Natural killer cell (primary cell): Measurements from ENCODE around the gene GSG1L. TPM values are rescaled to one million over a fixed set of nuclear protein-coding genes. Genes with fewer than 3 reads are reported as not detected.

Experiments
- ATAC-seq, 3 donors: fragments of 150-1000 bp in 2 of 3; fragments of 200-7000 bp in 1 of 3; cut with Tn5 transposase; 1 replicate in 1 of 3; 2 replicates in 2 of 3; pipeline ENCODE4 v1.10.0; 2021; ENCODE audit warnings: mild to moderate bottlenecking in 2 of 3, moderate library complexity in 2 of 3
- DNase-seq, 2 donors: peaks; one replicate each; pipeline versions ENCODE4 v3.0.0 to v3.0.0-alpha.2; 2013 to 2021; ENCODE audit warnings: mixed read lengths in 1 of 2
- H3K27ac ChIP-seq: one replicate; pipeline ENCODE4 v1.5.1; 2013; ENCODE audit warnings: mild to moderate bottlenecking, low read length
- H3K27me3 ChIP-seq: one replicate; pipeline ENCODE4 v1.6.1; 2013; ENCODE audit warnings: low read length; ENCODE audit not compliant: control insufficient read depth, insufficient read depth
- H3K36me3 ChIP-seq: one replicate; pipeline ENCODE4 v1.6.1; 2013; ENCODE audit warnings: low read length; ENCODE audit not compliant: control insufficient read depth, insufficient read depth
- H3K4me1 ChIP-seq: one replicate; pipeline ENCODE4 v1.6.1; 2013; ENCODE audit warnings: low read length; ENCODE audit not compliant: control insufficient read depth, insufficient read depth
- H3K4me3 ChIP-seq: one replicate; pipeline ENCODE4 v1.5.1; 2013; ENCODE audit warnings: low read length
- H3K9me3 ChIP-seq: one replicate; pipeline ENCODE4 v1.6.1; 2013; ENCODE audit warnings: low read length; ENCODE audit not compliant: control insufficient read depth, insufficient read depth
- H3K27ac Mint-ChIP-seq, 2 donors: one replicate each; pipeline ENCODE4 v1.8.0; 2022; ENCODE audit warnings: mild to moderate bottlenecking in 2 of 2, mixed read lengths in 2 of 2, moderate library complexity in 1 of 2
- H3K27me3 Mint-ChIP-seq, 2 donors: one replicate each; pipeline ENCODE4 v1.8.0; 2022; ENCODE audit warnings: low read depth in 2 of 2, mixed read lengths in 2 of 2
- H3K36me3 Mint-ChIP-seq: one replicate; pipeline ENCODE4 v1.8.0; 2022; ENCODE audit warnings: mixed read lengths
- H3K4me1 Mint-ChIP-seq, 2 donors: one replicate each; pipeline ENCODE4 v1.8.0; 2022; ENCODE audit warnings: mixed read lengths in 2 of 2
- H3K4me3 Mint-ChIP-seq: one replicate; pipeline ENCODE4 v1.8.0; 2022; ENCODE audit warnings: mild to moderate bottlenecking, moderate library complexity, mixed read lengths
- H3K9me3 Mint-ChIP-seq, 2 donors: one replicate each; pipeline ENCODE4 v1.8.0; 2022; ENCODE audit warnings: mixed read lengths in 2 of 2
- CTCF ChIP-seq: fragments of 200-600 bp; IDR thresholded peaks from one replicate; pipeline ENCODE4 v1.8.0; 2022; ENCODE audit warnings: antibody characterized with exemption
- WGBS: methylation state at CpG from one replicate; pipeline ENCODE4 v1.1.7; 2013; ENCODE audit warnings: missing lambda C conversion rate; ENCODE audit not compliant: insufficient coverage; 5-methylcytosine and 5-hydroxymethylcytosine counted together
- intact Hi-C: fragments of 100-400 bp; cut with micrococcal nuclease; formaldehyde crosslinking; loops from one replicate; pipeline ENCODE4 v1.14.2; 2022
- total RNA-seq, 4 donors: library from RNA; stranded (reverse); fragments of 120-200 nt in 1 of 4; gene quantifications; one replicate each; pipeline versions ENCODE4 v1.2.3 to v1.2.4, GENCODE V29; 2013 to 2022

GSG1L gene
- total RNA-seq, 3 donors from 2014 or later (not counting 1 experiment from before 2014, with no cell fraction given), result 0.25 TPM; not detected in 2

GRCh38 chr16:27811881-27812280, 251.6 kb downstream of the GSG1L start:
- H3K4me1 Mint-ChIP-seq, result no peaks in the 10 kb centered on the region
- H3K27me3 Mint-ChIP-seq, result peaks cover 0 to 4% of the 10 kb centered on the region in 2 donors
- TF ChIP-seq CTCF, result no peak
- H3K27ac Mint-ChIP-seq, result no peak overlapping the region
- Histone ChIP-seq H3K4me1 (no peaks in the 10 kb centered on the region), H3K4me3 (no peak overlapping the region), H3K27ac (no peak overlapping the region), H3K27me3 (no peaks in the 10 kb centered on the region), H3K9me3 (no peaks in the 10 kb centered on the region), H3K36me3 (no peaks in the 10 kb centered on the region)
- DNase-seq, result no peak
- intact Hi-C loops, result no loop called here
- WGBS, result 88% methylated on average over 3 of the region's 3 CpGs
- H3K9me3 Mint-ChIP-seq, result no peaks in the 10 kb centered on the region
- H3K36me3 Mint-ChIP-seq, result no peaks in the 10 kb centered on the region
- ATAC-seq, result no peak
- H3K4me3 Mint-ChIP-seq, result no peak overlapping the region

DNA sequence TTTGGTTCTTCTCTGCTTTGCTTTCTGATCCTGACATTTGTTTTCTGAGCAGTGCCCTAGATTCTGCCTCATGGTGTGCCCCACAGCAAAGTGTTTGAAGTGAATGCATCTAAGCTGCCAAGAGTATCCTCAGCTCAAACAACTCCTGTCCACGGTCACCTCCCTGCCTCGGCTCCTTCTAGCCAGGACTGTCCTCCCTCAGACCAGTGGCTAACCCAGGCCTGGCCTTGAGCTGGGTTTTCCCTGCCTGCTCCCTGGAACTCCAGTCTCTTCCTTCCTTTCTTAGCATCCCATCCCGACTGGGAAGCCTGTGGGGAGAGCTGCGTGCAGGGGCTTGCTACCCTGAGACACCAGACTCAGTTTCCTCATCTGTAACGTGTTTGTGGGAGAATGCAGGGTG, 256.5 kb downstream of the GSG1L start:
- H3K9me3 Mint-ChIP-seq, result no peaks in the 10 kb centered on the region

DNA sequence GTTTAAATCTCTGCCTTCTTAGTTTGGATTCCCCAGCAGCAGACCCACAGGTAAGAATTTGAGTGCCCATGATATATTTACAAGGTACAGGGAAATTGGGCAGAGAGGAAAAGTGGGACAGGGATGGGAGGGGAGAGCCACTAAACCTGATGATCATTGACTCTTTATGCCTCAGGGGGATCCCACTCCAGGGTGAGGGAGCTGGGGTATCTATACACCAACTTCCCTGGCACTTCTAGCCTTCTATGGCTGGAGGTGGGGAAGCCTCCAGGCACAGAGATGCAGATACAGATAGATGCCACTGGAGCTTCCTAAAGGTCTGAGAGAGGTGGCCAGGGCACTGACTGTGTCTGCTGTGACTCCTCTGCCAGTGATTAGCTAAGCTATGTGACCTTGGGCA, 257.1 kb downstream of the GSG1L start:
- no peaks in the 10 kb centered on the region for H3K9me3 ChIP-seq
- Mint-ChIP-seq H3K36me3 (no peaks in the 10 kb centered on the region), H3K4me1 (peaks cover 0 to 4% of the 10 kb centered on the region in 2 donors), H3K27ac (no peak overlapping the region), H3K4me3 (no peak overlapping the region), H3K9me3 (no peaks in the 10 kb centered on the region), H3K27me3 (peaks cover 0 to 16% of the 10 kb centered on the region in 2 donors)
- no peaks in the 10 kb centered on the region for H3K36me3 ChIP-seq
- no peaks in the 10 kb centered on the region for H3K4me1 ChIP-seq
- ATAC-seq (no peak), DNase-seq (no peak)
- H3K4me3 ChIP-seq, result no peak overlapping the region
- no peak overlapping the region for H3K27ac ChIP-seq
- intact Hi-C loops, result no loop called here
- no peaks in the 10 kb centered on the region for H3K27me3 ChIP-seq
- TF ChIP-seq CTCF, result no peak

More for the DNA sequence above, 256.5 kb downstream of the GSG1L start:
- Mint-ChIP-seq H3K36me3 (no peaks in the 10 kb centered on the region), H3K27me3 (peaks cover 0 to 16% of the 10 kb centered on the region in 2 donors), H3K4me3 (no peak overlapping the region), H3K27ac (no peak overlapping the region), H3K4me1 (peaks cover 0 to 4% of the 10 kb centered on the region in 2 donors)
- ATAC-seq (no peak), DNase-seq (no peak)
- H3K4me3 ChIP-seq, result no peak overlapping the region
- H3K36me3 ChIP-seq, result no peaks in the 10 kb centered on the region
- WGBS, result 75% methylated on average over 5 of the region's 5 CpGs
- TF ChIP-seq CTCF, result no peak
- H3K27ac ChIP-seq, result no peak overlapping the region
- intact Hi-C loops, result no loop called here
- no peaks in the 10 kb centered on the region for H3K4me1 ChIP-seq
- H3K9me3 ChIP-seq, result no peaks in the 10 kb centered on the region
- H3K27me3 ChIP-seq, result no peaks in the 10 kb centered on the region

- Mint-ChIP-seq H3K36me3 (no peaks in the 10 kb centered on the region), H3K4me3 (no peak overlapping the region), H3K9me3 (no peaks in the 10 kb centered on the region), H3K4me1 (peaks cover 0 to 4% of the 10 kb centered on the region in 2 donors), H3K27me3 (peaks cover 0 to 17% of the 10 kb centered on the region in 2 donors), H3K27ac (no peak overlapping the region)
- intact Hi-C loops, result no loop called here
- Histone ChIP-seq H3K4me3 (no peak overlapping the region), H3K27me3 (no peaks in the 10 kb centered on the region), H3K4me1 (no peaks in the 10 kb centered on the region), H3K27ac (no peak overlapping the region), H3K9me3 (no peaks in the 10 kb centered on the region), H3K36me3 (no peaks in the 10 kb centered on the region)
- WGBS, result 68% methylated on average over 5 of the region's 5 CpGs
- TF ChIP-seq CTCF, result no peak
- DNase-seq (no peak), ATAC-seq (no peak)
These were observed 257.6 kb downstream of the GSG1L start for GRCh38 chr16:27805828-27806351.
